Keratinocyte (primary cell): ENCODE results near the gene ACP6. TPM values are rescaled to one million over a fixed set of nuclear protein-coding genes. Genes with fewer than 3 reads are reported as not detected.

Experiments
- DNase-seq: peaks from one replicate; pipeline ENCODE4 v3.0.0-alpha.2; 2011; ENCODE audit warnings: low read depth, missing footprints, low spot score
- FAIRE-seq: peaks from 2 replicates; lab custom pipeline; 2011; peaks lifted over from hg19 to GRCh38; lab: Jason Lieb, UNC
- H2AFZ ChIP-seq: 2 replicates; pipeline ENCODE4 v1.6.0; 2012; ENCODE audit warnings: low read length, control low read depth, inconsistent platforms; ENCODE audit not compliant: control insufficient read depth
- H3K27ac ChIP-seq: 2 replicates; pipeline ENCODE4 v1.5.1; 2011; ENCODE audit warnings: low read length; ENCODE audit not compliant: control insufficient read depth, insufficient read depth
- H3K27me3 ChIP-seq: 3 replicates; pipeline ENCODE4 v1.6.0; 2011; ENCODE audit warnings: low read length; ENCODE audit not compliant: control insufficient read depth, insufficient read depth; ENCODE audit errors: extremely low read depth
- H3K36me3 ChIP-seq, 2 experiments: 2 replicates in 1 of 2; 3 replicates in 1 of 2; pipeline ENCODE4 v1.5.1; 2011; ENCODE audit warnings: low read length in 2 of 2, mild to moderate bottlenecking in 1 of 2; ENCODE audit not compliant: control insufficient read depth in 2 of 2, insufficient read depth in 2 of 2; ENCODE audit errors: extremely low read depth in 1 of 2
- H3K4me1 ChIP-seq: 3 replicates; pipeline ENCODE4 v1.5.1; 2011; ENCODE audit warnings: low read length; ENCODE audit not compliant: control insufficient read depth, insufficient read depth; ENCODE audit errors: extremely low read depth
- H3K4me2 ChIP-seq: 3 replicates; pipeline ENCODE4 v1.6.0; 2011; ENCODE audit warnings: low read depth, low read length; ENCODE audit not compliant: control insufficient read depth, insufficient read depth; ENCODE audit errors: extremely low read depth
- H3K4me3 ChIP-seq, 3 experiments: fragments of 200-600 bp in 1 of 3; sonication (generic) in 1 of 3; 2 replicates in 2 of 3; 3 replicates in 1 of 3; pipeline ENCODE4 v1.5.1; 2011 to 2016; ENCODE audit warnings: low read length in 3 of 3, mild to moderate bottlenecking in 3 of 3, control low read depth in 2 of 3, inconsistent platforms in 1 of 3, low read depth in 1 of 3, mixed read lengths in 1 of 3, mixed run types in 1 of 3, moderate library complexity in 1 of 3; ENCODE audit not compliant: control insufficient read depth in 2 of 3, insufficient read depth in 2 of 3; ENCODE audit errors: extremely low read depth in 1 of 3
- H3K79me2 ChIP-seq: 2 replicates; pipeline ENCODE4 v1.6.0; 2012; ENCODE audit warnings: low read length; ENCODE audit not compliant: control insufficient read depth, insufficient read depth
- H3K9ac ChIP-seq: 3 replicates; pipeline ENCODE4 v1.6.0; 2011; ENCODE audit warnings: low read length; ENCODE audit not compliant: control insufficient read depth, insufficient read depth; ENCODE audit errors: extremely low read depth
- H3K9me1 ChIP-seq: 3 replicates; pipeline ENCODE4 v1.6.0; 2011; ENCODE audit warnings: low read length; ENCODE audit not compliant: control insufficient read depth, insufficient read depth; ENCODE audit errors: extremely low read depth
- H3K9me3 ChIP-seq: 2 replicates; pipeline ENCODE4 v1.5.1; 2012; ENCODE audit warnings: low read depth, low read length; ENCODE audit not compliant: control insufficient read depth
- H4K20me1 ChIP-seq: 3 replicates; pipeline ENCODE4 v1.6.0; 2011; ENCODE audit warnings: low read length; ENCODE audit not compliant: control insufficient read depth, insufficient read depth; ENCODE audit errors: extremely low read depth
- EZH2 ChIP-seq: IDR thresholded peaks from one replicate; pipeline ENCODE4 v1.6.1; 2012; ENCODE audit warnings: inconsistent platforms, mild to moderate bottlenecking, low read length, moderate library complexity
- dilution Hi-C: fragments of 300-500 bp; cut with MboI; formaldehyde crosslinking; loops from one replicate; pipeline ENCODE4 v1.7.0; 2020; ENCODE audit warnings: low sequenced_read_pairs; ENCODE audit not compliant: extremely low pct_ligation_motif_present
- polyA plus RNA-seq, 5 experiments: library from polyadenylated mRNA; depleted of rRNA in 3 of 5; stranded (reverse) in 3 of 5; stranded (forward) in 1 of 5; unstranded in 1 of 5; fragments of >200 nt; gene quantifications; 1 replicate in 1 of 5; 2 replicates in 3 of 5; 3 replicates in 1 of 5; pipeline versions ENCODE4 v1.2.1 to v1.2.3, GENCODE V29; 2011 to 2012; ENCODE audit warnings: missing spikeins in 2 of 5, low read depth in 1 of 5, low replicate concordance in 1 of 5
- TF ChIP-seq, protein P1 (sequence below), 3 experiments: IDR thresholded peaks in 1 of 3; conservative IDR thresholded peaks in 1 of 3; optimal IDR thresholded peaks in 1 of 3; 2 replicates in 2 of 3; 3 replicates in 1 of 3; pipeline versions ENCODE3 to v1.5.1; 2011; ENCODE audit warnings: low read length in 3 of 3, mild to moderate bottlenecking in 3 of 3, moderate library complexity in 2 of 3, control low read depth in 1 of 3, inconsistent platforms in 1 of 3; ENCODE audit not compliant: insufficient read depth in 2 of 3; ENCODE audit errors: extremely low read depth in 1 of 3

Gene ACP6
- polyA plus RNA-seq, 1 donor (not counting 4 experiments of a cell fraction or from before 2014, with no cell fraction given): 7.4 TPM

DNA sequence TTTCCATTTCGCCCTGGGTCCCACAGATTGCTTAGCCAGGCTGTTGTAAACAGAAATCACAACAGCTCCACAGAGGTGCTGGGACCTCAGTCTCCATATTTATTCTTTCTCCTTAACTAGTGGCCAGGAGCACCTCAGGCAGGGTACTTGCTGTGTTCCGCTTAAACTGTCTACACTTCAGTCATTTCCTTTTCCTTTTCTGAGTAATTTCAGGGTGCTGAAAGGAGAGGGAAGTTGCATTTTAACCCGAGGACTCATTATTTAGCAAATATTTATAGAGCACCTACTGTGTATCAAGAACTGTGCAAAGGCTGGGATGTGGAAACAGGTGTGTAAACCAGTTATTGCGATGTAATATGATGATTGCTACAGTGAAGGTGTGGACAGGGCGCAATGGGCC is 41.9 kb downstream of the ACP6 start:
- H4K20me1 ChIP-seq: no peaks in the 10 kb centered on the region
- no peaks in the 10 kb centered on the region for H3K27me3 ChIP-seq
- FAIRE-seq (no peak), DNase-seq (no peak)
- H3K9ac ChIP-seq: no peak overlapping the region
- peaks cover 0 to 2% of the 10 kb centered on the region in 2 experiments for H3K36me3 ChIP-seq
- no peak overlapping the region for H3K27ac ChIP-seq
- no peak overlapping the region for H2AFZ ChIP-seq
- H3K9me3 ChIP-seq: no peaks in the 10 kb centered on the region
- dilution Hi-C loops: no loop called here
- H3K9me1 ChIP-seq: no peaks in the 10 kb centered on the region
- no peaks in the 10 kb centered on the region for H3K4me1 ChIP-seq
- H3K4me2 ChIP-seq: no peak overlapping the region
- no peak for TF ChIP-seq EZH2
- TF ChIP-seq, protein P1, sequence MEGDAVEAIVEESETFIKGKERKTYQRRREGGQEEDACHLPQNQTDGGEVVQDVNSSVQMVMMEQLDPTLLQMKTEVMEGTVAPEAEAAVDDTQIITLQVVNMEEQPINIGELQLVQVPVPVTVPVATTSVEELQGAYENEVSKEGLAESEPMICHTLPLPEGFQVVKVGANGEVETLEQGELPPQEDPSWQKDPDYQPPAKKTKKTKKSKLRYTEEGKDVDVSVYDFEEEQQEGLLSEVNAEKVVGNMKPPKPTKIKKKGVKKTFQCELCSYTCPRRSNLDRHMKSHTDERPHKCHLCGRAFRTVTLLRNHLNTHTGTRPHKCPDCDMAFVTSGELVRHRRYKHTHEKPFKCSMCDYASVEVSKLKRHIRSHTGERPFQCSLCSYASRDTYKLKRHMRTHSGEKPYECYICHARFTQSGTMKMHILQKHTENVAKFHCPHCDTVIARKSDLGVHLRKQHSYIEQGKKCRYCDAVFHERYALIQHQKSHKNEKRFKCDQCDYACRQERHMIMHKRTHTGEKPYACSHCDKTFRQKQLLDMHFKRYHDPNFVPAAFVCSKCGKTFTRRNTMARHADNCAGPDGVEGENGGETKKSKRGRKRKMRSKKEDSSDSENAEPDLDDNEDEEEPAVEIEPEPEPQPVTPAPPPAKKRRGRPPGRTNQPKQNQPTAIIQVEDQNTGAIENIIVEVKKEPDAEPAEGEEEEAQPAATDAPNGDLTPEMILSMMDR (optimal IDR thresholded peaks at IDR 0.05 in 1 of 3, IDR thresholded peaks at IDR 0.05 in 1 of 3, conservative IDR thresholded peaks at IDR 0.05 in 1 of 3; ENCODE audit: extremely low read depth in 1 of 3, insufficient read depth in 2 of 3, low read length in 3 of 3): no peak
- no peaks in the 10 kb centered on the region for H3K79me2 ChIP-seq
- H3K4me3 ChIP-seq: no peak overlapping the region

DNA sequence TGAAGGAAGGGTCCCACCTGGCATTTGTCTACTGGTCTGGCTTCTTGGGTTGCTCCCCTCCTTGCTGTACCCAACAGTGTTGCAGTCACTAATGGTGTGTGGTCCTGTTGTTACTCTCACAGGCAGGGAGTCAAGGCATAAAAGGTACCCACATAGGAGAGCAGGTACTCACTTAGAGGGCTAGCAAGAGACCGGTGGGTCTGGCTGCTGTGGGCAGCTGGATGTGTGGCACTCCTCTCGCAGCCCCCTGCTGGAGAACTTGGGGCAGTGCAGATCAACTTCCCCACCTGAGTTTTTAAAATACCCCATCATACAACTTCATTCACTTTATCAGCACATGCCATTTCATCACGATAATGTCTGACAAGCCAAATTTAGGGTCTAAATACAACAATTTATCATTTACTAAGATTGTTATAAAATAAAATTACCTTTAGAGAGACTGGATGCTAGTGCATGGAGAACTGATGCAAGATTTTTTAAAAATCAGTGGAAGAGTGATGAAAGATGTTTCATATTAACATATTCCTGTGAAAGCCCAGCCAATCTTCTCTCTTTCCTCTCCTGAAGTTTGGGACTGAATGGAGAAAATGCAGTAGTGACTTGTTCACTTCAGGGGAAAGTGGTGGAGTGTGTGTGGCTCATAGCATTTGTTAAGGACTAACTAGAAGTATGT is 42.8 kb downstream of the ACP6 start:
- Histone ChIP-seq H3K36me3 (peaks cover 0 to 2% of the 10 kb centered on the region in 2 experiments), H3K27me3 (no peaks in the 10 kb centered on the region), H3K9me3 (no peaks in the 10 kb centered on the region), H2AFZ (no peak overlapping the region), H3K4me2 (no peak overlapping the region), H3K4me3 (no peak overlapping the region), H3K9ac (no peak overlapping the region), H3K9me1 (no peaks in the 10 kb centered on the region), H3K27ac (no peak overlapping the region), H4K20me1 (no peaks in the 10 kb centered on the region), H3K4me1 (no peaks in the 10 kb centered on the region), H3K79me2 (no peaks in the 10 kb centered on the region)
- dilution Hi-C loops: no loop called here
- FAIRE-seq (peak; percentile 26), DNase-seq (peak; percentile 9)
- no peak for TF ChIP-seq EZH2
- TF ChIP-seq, protein P1 (optimal IDR thresholded peaks at IDR 0.05 in 1 of 3, IDR thresholded peaks at IDR 0.05 in 1 of 3, conservative IDR thresholded peaks at IDR 0.05 in 1 of 3; ENCODE audit: extremely low read depth in 1 of 3, insufficient read depth in 2 of 3, low read length in 3 of 3): peak; percentile 79 to 91 (median 89)
